H1 (cell line): ENCODE data around the gene SNORC. TPM values are rescaled to one million over a fixed set of nuclear protein-coding genes. Genes with fewer than 3 reads are reported as not detected.
A peak's percentile ranks its signal among the peaks of the same experiment; 100 is the strongest.

Experiments
- CTCF ChIA-PET: fragments of 300-600 bp; sonication (Branson Sonifier 250); formaldehyde crosslinking; loops from one replicate; lab custom pipeline; 2021; ENCODE audit not compliant: partially characterized antibody; lab: Charles Lee
- POLR2A ChIA-PET: fragments of 300-600 bp; sonication (Branson Sonifier 250); formaldehyde crosslinking; loops from one replicate; lab custom pipeline; 2021; ENCODE audit warnings: inconsistent platforms; ENCODE audit not compliant: partially characterized antibody; lab: Charles Lee
- DNase-seq, 2 experiments: peaks; one replicate each; pipeline versions ENCODE4 v3.0.0 to v3.0.0-alpha.2; 2010 to 2022; ENCODE audit warnings: low spot score in 2 of 2, low read depth in 1 of 2, mixed read lengths in 1 of 2
- FAIRE-seq: peaks from 2 replicates; lab custom pipeline; 2011; peaks lifted over from hg19 to GRCh38; lab: Jason Lieb, UNC
- H2AFZ ChIP-seq: 2 replicates; pipeline ENCODE4 v1.8.1; 2012; ENCODE audit warnings: low read length, inconsistent platforms
- H2AK5ac ChIP-seq: 2 replicates; pipeline ENCODE4 v1.6.1; 2013; ENCODE audit warnings: low read depth, low read length
- H2BK120ac ChIP-seq: replicated peaks from 2 replicates; pipeline ENCODE3; 2013; ENCODE audit warnings: low read depth, low read length, inconsistent platforms
- H2BK12ac ChIP-seq: 2 replicates; pipeline ENCODE4 v1.6.1; 2013; ENCODE audit warnings: low read depth, low read length
- H2BK15ac ChIP-seq: 2 replicates; pipeline ENCODE4 v1.6.1; 2013; ENCODE audit warnings: low read length
- H2BK20ac ChIP-seq: 2 replicates; pipeline ENCODE4 v1.6.1; 2013; ENCODE audit warnings: low read length
- H2BK5ac ChIP-seq: 2 replicates; pipeline ENCODE4 v1.6.1; 2013; ENCODE audit warnings: low read depth, low read length
- H3K14ac ChIP-seq: 2 replicates; pipeline ENCODE4 v1.6.1; 2013; ENCODE audit warnings: inconsistent platforms; ENCODE audit not compliant: insufficient read length
- H3K18ac ChIP-seq: 2 replicates; pipeline ENCODE4 v1.6.1; 2013; ENCODE audit warnings: low read length; ENCODE audit errors: extremely low read depth
- H3K23ac ChIP-seq: 2 replicates; pipeline ENCODE4 v1.6.1; 2013; ENCODE audit warnings: inconsistent platforms; ENCODE audit not compliant: insufficient read length
- H3K23me2 ChIP-seq: 2 replicates; pipeline ENCODE4 v1.6.1; 2013; ENCODE audit warnings: low read depth, low read length
- H3K27ac ChIP-seq: 2 replicates; pipeline ENCODE4 v1.6.1; 2011; ENCODE audit warnings: low read depth, low read length, inconsistent platforms
- H3K27me3 ChIP-seq, 4 experiments: replicated peaks in 1 of 4; 1 replicate in 1 of 4; 2 replicates in 3 of 4; pipeline versions ENCODE4 v1.6.1 to v1.8.1; 2011 to 2013; ENCODE audit warnings: low read length in 3 of 4, mild to moderate bottlenecking in 3 of 4, inconsistent platforms in 2 of 4, mixed read lengths in 2 of 4, moderate library complexity in 1 of 4; ENCODE audit not compliant: control insufficient read depth in 3 of 4, insufficient read depth in 3 of 4; ENCODE audit errors: extremely low read depth in 1 of 4
- H3K36me3 ChIP-seq, 4 experiments: 2 replicates each; pipeline versions ENCODE4 v1.6.1 to v1.8.1; 2011 to 2013; ENCODE audit warnings: mild to moderate bottlenecking in 4 of 4, low read length in 3 of 4, moderate library complexity in 2 of 4, control low read depth in 1 of 4, inconsistent platforms in 1 of 4; ENCODE audit not compliant: insufficient read depth in 4 of 4, control insufficient read depth in 2 of 4
- H3K4ac ChIP-seq: replicated peaks from 2 replicates; pipeline ENCODE3; 2013; ENCODE audit warnings: low read length, low read depth, mixed read lengths, inconsistent platforms; ENCODE audit not compliant: insufficient read length
- H3K4me1 ChIP-seq, 4 experiments: replicated peaks in 1 of 4; 1 replicate in 1 of 4; 2 replicates in 3 of 4; pipeline versions ENCODE4 v1.6.1 to v1.8.1; 2011 to 2013; ENCODE audit warnings: low read length in 3 of 4, inconsistent platforms in 2 of 4, mixed read lengths in 1 of 4; ENCODE audit not compliant: insufficient read depth in 4 of 4, control insufficient read depth in 3 of 4
- H3K4me2 ChIP-seq, 2 experiments: 2 replicates each; pipeline versions ENCODE4 v1.6.1 to v1.8.1; 2011 to 2013; ENCODE audit warnings: low read depth in 2 of 2, low read length in 2 of 2, control low read depth in 1 of 2, inconsistent platforms in 1 of 2, mild to moderate bottlenecking in 1 of 2; ENCODE audit not compliant: insufficient read depth in 1 of 2
- H3K4me3 ChIP-seq, 4 experiments: fragments of 200-600, 300-600 bp in 1 of 4; sonication (generic), shearing (Covaris generic), sonication (Bioruptor Twin) in 1 of 4; 2 replicates each; pipeline versions ENCODE4 v1.5.1 to v1.8.1; 2011 to 2016; ENCODE audit warnings: low read length in 4 of 4, low read depth in 3 of 4, control low read depth in 2 of 4, inconsistent platforms in 2 of 4, mild to moderate bottlenecking in 2 of 4, mixed read lengths in 1 of 4, moderate library complexity in 1 of 4; ENCODE audit not compliant: insufficient read depth in 2 of 4; ENCODE audit errors: extremely low read depth in 1 of 4
- H3K56ac ChIP-seq: replicated peaks from 2 replicates; pipeline ENCODE3; 2013; ENCODE audit warnings: low read depth, mild to moderate bottlenecking, mixed read lengths, low read length, inconsistent platforms; ENCODE audit not compliant: insufficient read length
- H3K79me1 ChIP-seq: 2 replicates; pipeline ENCODE4 v1.6.1; 2013; ENCODE audit warnings: low read depth, low read length, control low read depth
- H3K79me2 ChIP-seq, 2 experiments: 2 replicates each; pipeline versions ENCODE4 v1.6.1 to v1.8.1; 2012 to 2013; ENCODE audit warnings: low read length in 2 of 2, mild to moderate bottlenecking in 2 of 2, inconsistent platforms in 1 of 2; ENCODE audit not compliant: insufficient read depth in 2 of 2, control insufficient read depth in 1 of 2
- H3K9ac ChIP-seq, 4 experiments: replicated peaks in 1 of 4; 1 replicate in 1 of 4; 2 replicates in 3 of 4; pipeline versions ENCODE4 v1.6.1 to v1.8.1; 2011 to 2013; ENCODE audit warnings: low read depth in 3 of 4, low read length in 3 of 4, control low read depth in 2 of 4, mild to moderate bottlenecking in 2 of 4, moderate library complexity in 2 of 4, inconsistent platforms in 1 of 4; ENCODE audit errors: extremely low read depth in 1 of 4
- H3K9me3 ChIP-seq, 2 experiments: 2 replicates each; pipeline versions ENCODE4 v1.6.1 to v1.8.1; 2012 to 2013; ENCODE audit warnings: mild to moderate bottlenecking in 2 of 2, moderate library complexity in 2 of 2, control low read depth in 1 of 2, inconsistent platforms in 1 of 2, low read depth in 1 of 2, low read length in 1 of 2, mixed read lengths in 1 of 2; ENCODE audit not compliant: insufficient read depth in 2 of 2
- H4K20me1 ChIP-seq, 2 experiments: replicated peaks in 1 of 2; 2 replicates each; pipeline versions ENCODE3 to v1.8.1; 2011 to 2013; ENCODE audit warnings: inconsistent platforms in 2 of 2, low read length in 2 of 2, mild to moderate bottlenecking in 1 of 2; ENCODE audit not compliant: insufficient read depth in 2 of 2, control insufficient read depth in 1 of 2
- H4K5ac ChIP-seq: 2 replicates; pipeline ENCODE4 v1.6.1; 2013; ENCODE audit warnings: low read length, low read depth, mixed read lengths, inconsistent platforms; ENCODE audit not compliant: insufficient read length
- H4K8ac ChIP-seq: 2 replicates; pipeline ENCODE4 v1.8.0; 2013; ENCODE audit warnings: mild to moderate bottlenecking, moderate library complexity, low read length, inconsistent platforms; ENCODE audit not compliant: insufficient read depth; ENCODE audit errors: extremely low read depth
- H4K91ac ChIP-seq: replicated peaks from 2 replicates; pipeline ENCODE3; 2013; ENCODE audit warnings: low read length, mixed read lengths, inconsistent platforms; ENCODE audit not compliant: insufficient read length
- BCL11A ChIP-seq, 2 experiments: IDR thresholded peaks; one replicate each; pipeline ENCODE4 v1.6.1; 2011; ENCODE audit warnings: low read depth in 2 of 2, low read length in 2 of 2, mild to moderate bottlenecking in 2 of 2
- CBX5 ChIP-seq: fragments of 300-800, 300-1000 bp; sonication (generic); IDR thresholded peaks from 2 replicates; pipeline ENCODE4 v1.7.1; 2016; ENCODE audit warnings: antibody characterized with exemption, low read length, low read depth
- WGBS, 2 experiments: shearing (Covaris generic) in 1 of 2; methylation state at CpG; one replicate each; pipeline versions ENCODE4 v1.1.6 to v1.1.7; 2013 to 2015; ENCODE audit warnings: low lambda C conversion rate in 2 of 2, mixed read lengths in 2 of 2, inconsistent platforms in 1 of 2, low coverage in 1 of 2, missing lambda C conversion rate in 1 of 2; ENCODE audit not compliant: insufficient replicate concordance in 2 of 2, insufficient coverage in 1 of 2, insufficient read length in 1 of 2; ENCODE audit errors: extremely low coverage in 1 of 2, missing lambda C conversion rate in 1 of 2; 5-methylcytosine and 5-hydroxymethylcytosine counted together
- polyA plus RNA-seq, 7 experiments: library from polyadenylated mRNA; depleted of rRNA in 3 of 7; stranded (reverse) in 5 of 7; unstranded in 2 of 7; fragments of >200 nt in 5 of 7; fragments of 200-250 nt in 2 of 7; gene quantifications; 1 replicate in 5 of 7; 2 replicates in 1 of 7; 4 replicates in 1 of 7; pipeline versions ENCODE4 v1.2.1 to v1.2.3, GENCODE V29; 2011 to 2013; ENCODE audit warnings: missing spikeins in 2 of 7, mixed read lengths in 2 of 7
- total RNA-seq: library from RNA; stranded (reverse); fragmentation: NEBNext Ultra II Directional; extraction: Animal tissue kit (Norgen Biotek cat#: 25700); gene quantifications from 2 replicates; pipeline ENCODE4 v1.2.1, GENCODE V29; 2021

Gene SNORC
- total and polyA plus RNA-seq, 2 of the 8 experiments (the other 6 are each of a cell fraction or from before 2014, with no cell fraction given), result 1.6 to 1.8 TPM

DNA sequence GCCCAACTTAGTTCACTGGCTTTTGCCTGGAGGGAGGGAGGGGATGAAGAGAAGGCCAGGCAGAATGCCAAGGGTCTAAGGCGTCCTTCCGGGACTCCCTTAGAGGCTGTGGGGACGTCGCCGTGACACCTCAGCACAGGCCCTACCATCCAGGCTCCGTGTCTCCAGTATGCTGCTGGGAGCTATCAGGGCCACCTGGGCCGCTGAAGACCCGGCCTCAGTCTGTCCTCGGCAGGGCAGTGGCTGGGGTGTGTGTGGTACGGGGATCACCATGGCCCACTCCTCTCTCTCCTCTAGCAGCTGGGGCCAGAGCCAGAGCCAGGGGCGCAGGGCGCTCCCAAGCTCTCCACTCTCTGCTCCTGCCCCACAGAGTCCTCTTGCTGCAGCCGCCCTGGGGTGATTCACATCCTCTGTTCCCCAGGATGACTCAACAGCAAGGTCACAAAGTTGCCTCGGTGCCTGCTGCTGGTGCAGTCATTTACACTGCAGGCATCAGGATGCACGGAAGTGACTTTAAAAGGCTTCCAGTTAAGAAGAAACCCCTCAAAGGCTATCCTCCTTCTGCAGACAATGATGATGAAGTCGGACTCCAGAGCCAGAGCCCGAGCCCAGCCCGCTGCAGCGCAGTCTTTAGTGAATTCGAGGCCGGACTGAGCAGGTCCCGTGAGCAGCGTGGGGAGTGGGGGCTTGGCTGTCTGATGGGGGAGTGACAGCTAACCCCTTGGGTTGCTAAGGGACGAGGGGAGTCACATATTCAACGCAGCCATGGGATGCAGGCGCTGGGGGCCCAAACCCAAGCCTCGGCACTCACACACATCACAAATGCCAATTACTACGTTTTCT lies 31.9 kb downstream of the SNORC start:
- no peaks in the 10 kb centered on the region for H3K79me2 ChIP-seq
- no peaks in the 10 kb centered on the region for H3K79me1 ChIP-seq
- no peak overlapping the region for H3K14ac ChIP-seq
- ChIA-PET CTCF (interaction anchor here (0.9 to 1.4 kb wide), 3 partner anchors 10 to 127 kb away, joined by 3 to 5 read pairs (median 3); partner anchors contain the start of gene SNORC), POLR2A (interaction anchor here (0.9 to 1.1 kb wide), 2 partner anchors 14 to 78 kb away, joined by 3 read pairs; no protein-coding TSS in a partner anchor)
- peak overlapping the region; percentile 95 for H2BK15ac ChIP-seq
- H2BK20ac ChIP-seq, result peak overlapping the region; percentile 61; the same call in 1 of the 2 replicates
- no peak overlapping the region for H3K56ac ChIP-seq
- H3K4me1 ChIP-seq, result peaks cover 4 to 19% (median 15%) of the 10 kb centered on the region in 4 experiments
- H3K18ac ChIP-seq, result peak overlapping the region; percentile 83
- peak overlapping the region in 1 of 2 experiments; percentile 46; a peak in 1 of 4 replicates for H3K4me2 ChIP-seq
- peak overlapping the region; percentile 90 for H2BK12ac ChIP-seq
- H4K5ac ChIP-seq, result no peak overlapping the region
- no peaks in the 10 kb centered on the region for H3K36me3 ChIP-seq
- no peak overlapping the region for H3K9ac ChIP-seq
- H3K4ac ChIP-seq, result no peak overlapping the region
- H3K4me3 ChIP-seq, result no peak overlapping the region
- H4K91ac ChIP-seq, result no peak overlapping the region
- no peak for FAIRE-seq
- H2BK5ac ChIP-seq, result peak overlapping the region; percentile 66; the same call in 1 of the 2 replicates
- H3K27me3 ChIP-seq, result peaks cover 0 to 8% (median 6%) of the 10 kb centered on the region in 4 experiments; a peak in 3 of 7 replicates
- no peak overlapping the region for H3K23ac ChIP-seq
- 84% methylated on average over 26 of the region's 28 CpGs; no CpG with 5 or more reads in 1 of the 2 experiments for WGBS, 2 experiments
- H3K23me2 ChIP-seq, result peaks cover 8% of the 10 kb centered on the region; the same call in 1 of the 2 replicates
- 0 out of 2 replicates have a peak overlapping the region, but pooled peaks have one; percentile 42 for H2AFZ ChIP-seq
- peaks cover 0 to 2% of the 10 kb centered on the region in 2 experiments for H4K20me1 ChIP-seq
- H3K27ac ChIP-seq, result no peak overlapping the region
- no peak overlapping the region for H4K8ac ChIP-seq
- H3K9me3 ChIP-seq, result no peaks in the 10 kb centered on the region; a peak in 1 of 4 replicates
- no peak overlapping the region for H2BK120ac ChIP-seq
- H2AK5ac ChIP-seq, result no peak overlapping the region
- no peak for DNase-seq
- TF ChIP-seq CBX5 (no peak), BCL11A (IDR thresholded peaks at IDR 0.05; ENCODE audit: low read depth in 2 of 2, low read length in 2 of 2) (no peak)
